Mesenchymal stem cell (in vitro differentiated cells and primary cell): ENCODE results near the gene PRDX4.

ENCODE experiments used
- DNase-seq: peaks from one replicate; pipeline ENCODE4 v3.0.0-alpha.2; 2013
- H2AFZ ChIP-seq: one replicate; pipeline ENCODE4 v1.6.1; 2013; ENCODE audit warnings: low read depth, mild to moderate bottlenecking, control low read depth, inconsistent platforms, low read length, moderate library complexity
- H2AK5ac ChIP-seq: 2 replicates; pipeline ENCODE4 v1.6.1; 2013; ENCODE audit warnings: low read length, moderate library complexity, mild to moderate bottlenecking, inconsistent platforms; ENCODE audit not compliant: severe bottlenecking
- H2BK120ac ChIP-seq: one replicate; pipeline ENCODE4 v1.6.1; 2013; ENCODE audit warnings: low read depth, mild to moderate bottlenecking, inconsistent platforms, low read length, moderate library complexity
- H2BK12ac ChIP-seq, 2 experiments: one replicate each; pipeline ENCODE4 v1.6.1; 2013; ENCODE audit warnings: inconsistent platforms in 2 of 2, low read length in 2 of 2, mild to moderate bottlenecking in 2 of 2, moderate library complexity in 2 of 2, control low read depth in 1 of 2
- H2BK15ac ChIP-seq: one replicate; pipeline ENCODE4 v1.6.1; 2013; ENCODE audit warnings: mild to moderate bottlenecking, low read depth, inconsistent platforms; ENCODE audit not compliant: poor library complexity, severe bottlenecking
- H2BK5ac ChIP-seq: 2 replicates; pipeline ENCODE4 v1.6.1; 2013; ENCODE audit warnings: low read depth, mild to moderate bottlenecking, low read length, control low read depth, inconsistent platforms; ENCODE audit not compliant: poor library complexity, severe bottlenecking
- H3K14ac ChIP-seq, 2 experiments: one replicate each; pipeline ENCODE4 v1.6.1; 2013; ENCODE audit warnings: inconsistent platforms in 2 of 2, low read length in 2 of 2, control low read depth in 1 of 2, mild to moderate bottlenecking in 1 of 2, moderate library complexity in 1 of 2
- H3K18ac ChIP-seq, 2 experiments: one replicate each; pipeline ENCODE4 v1.6.1; 2013; ENCODE audit warnings: inconsistent platforms in 2 of 2, low read length in 2 of 2, control low read depth in 1 of 2, low read depth in 1 of 2, mild to moderate bottlenecking in 1 of 2
- H3K23ac ChIP-seq, 2 experiments: one replicate each; pipeline ENCODE4 v1.6.1; 2013; ENCODE audit warnings: inconsistent platforms in 2 of 2, low read length in 2 of 2, mild to moderate bottlenecking in 2 of 2, moderate library complexity in 2 of 2, control low read depth in 1 of 2
- H3K27ac ChIP-seq: 2 replicates; pipeline ENCODE4 v1.5.1; 2013; ENCODE audit warnings: mild to moderate bottlenecking, moderate library complexity, low read length, control low read depth, inconsistent platforms; ENCODE audit not compliant: poor library complexity, severe bottlenecking
- H3K27me3 ChIP-seq, 2 experiments: 2 replicates each; pipeline versions ENCODE4 v1.6.1 to v1.7.0; 2013; ENCODE audit warnings: low read length in 2 of 2, mild to moderate bottlenecking in 2 of 2, moderate library complexity in 2 of 2, control low read depth in 1 of 2, inconsistent platforms in 1 of 2; ENCODE audit not compliant: control insufficient read depth in 1 of 2, insufficient read depth in 1 of 2
- H3K36me3 ChIP-seq, 2 experiments: 2 replicates each; pipeline versions ENCODE4 v1.6.1 to v1.7.0; 2013; ENCODE audit warnings: low read length in 2 of 2, control low read depth in 1 of 2, inconsistent platforms in 1 of 2, low read depth in 1 of 2, mild to moderate bottlenecking in 1 of 2; ENCODE audit not compliant: insufficient read depth in 2 of 2, control insufficient read depth in 1 of 2
- H3K4ac ChIP-seq, 2 experiments: one replicate each; pipeline ENCODE4 v1.6.1; 2013; ENCODE audit warnings: inconsistent platforms in 2 of 2, low read length in 2 of 2, mild to moderate bottlenecking in 2 of 2, moderate library complexity in 2 of 2, control low read depth in 1 of 2, low read depth in 1 of 2
- H3K4me1 ChIP-seq: 2 replicates; pipeline ENCODE4 v1.6.1; 2013; ENCODE audit warnings: low read depth, low read length, control low read depth; ENCODE audit not compliant: control insufficient read depth, insufficient read depth
- H3K4me2 ChIP-seq: 2 replicates; pipeline ENCODE4 v1.6.1; 2013; ENCODE audit warnings: low read length, mild to moderate bottlenecking, inconsistent platforms; ENCODE audit not compliant: poor library complexity, severe bottlenecking
- H3K4me3 ChIP-seq, 2 experiments: 2 replicates each; pipeline versions ENCODE4 v1.5.1 to v1.7.0; 2013; ENCODE audit warnings: low read length in 2 of 2, mild to moderate bottlenecking in 2 of 2, control low read depth in 1 of 2, low read depth in 1 of 2; ENCODE audit not compliant: insufficient read depth in 1 of 2
- H3K79me1 ChIP-seq: replicated peaks from 2 replicates; pipeline ENCODE4 v1.6.1; 2013; ENCODE audit warnings: mild to moderate bottlenecking, control low read depth, low read length, inconsistent platforms; ENCODE audit not compliant: poor library complexity, severe bottlenecking
- H3K9ac ChIP-seq: 2 replicates; pipeline ENCODE4 v1.7.0; 2013; ENCODE audit warnings: mild to moderate bottlenecking, low read length, moderate library complexity
- H3K9me3 ChIP-seq: 2 replicates; pipeline ENCODE4 v1.7.0; 2013; ENCODE audit warnings: mild to moderate bottlenecking, low read length; ENCODE audit not compliant: control insufficient read depth
- H4K8ac ChIP-seq: one replicate; pipeline ENCODE4 v1.6.1; 2013; ENCODE audit warnings: inconsistent platforms, mild to moderate bottlenecking, low read length, moderate library complexity
- H4K91ac ChIP-seq: one replicate; pipeline ENCODE4 v1.6.1; 2013; ENCODE audit warnings: mild to moderate bottlenecking, low read length, inconsistent platforms
- WGBS: methylation state at CpG from one replicate; pipeline ENCODE4 v1.1.7; 2013; ENCODE audit warnings: mixed read lengths; 5-methylcytosine and 5-hydroxymethylcytosine counted together

Gene PRDX4

DNA sequence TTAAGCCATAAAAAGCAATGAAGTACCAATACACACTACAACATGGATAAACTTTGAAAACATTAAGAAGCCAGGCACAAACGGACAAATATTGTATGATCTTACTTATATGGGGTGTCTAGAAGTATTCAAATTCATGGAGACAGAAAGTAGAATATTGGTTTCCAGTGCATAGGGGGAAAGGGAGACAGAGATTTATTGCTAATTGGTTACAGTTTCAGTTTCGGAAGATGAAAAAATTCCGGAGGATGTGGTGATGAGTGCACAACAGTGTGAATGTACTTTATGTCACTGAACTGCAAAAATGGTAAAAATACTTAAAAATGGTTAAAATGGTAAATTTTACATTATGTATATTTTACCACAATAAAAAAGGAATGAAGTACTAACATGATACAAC, 5.1 kb upstream of the PRDX4 start:
- no peak for DNase-seq
- Histone ChIP-seq H3K9ac (peak overlapping the region; percentile 60), H3K27me3 (peaks cover 0 to 5% of the 10 kb centered on the region in 2 experiments), H3K4me1 (peaks cover 2% of the 10 kb centered on the region), H2BK12ac (no peak overlapping the region), H2BK120ac (no peak overlapping the region), H3K27ac (no peak overlapping the region), H2AK5ac (no peak overlapping the region), H3K79me1 (no peaks in the 10 kb centered on the region), H3K36me3 (no peaks in the 10 kb centered on the region), H2BK15ac (no peak overlapping the region), H3K9me3 (no peaks in the 10 kb centered on the region), H3K23ac (no peak overlapping the region), H4K91ac (no peak overlapping the region), H3K4me3 (no peak overlapping the region), H3K4ac (no peak overlapping the region), H2BK5ac (no peak overlapping the region), H3K14ac (no peak overlapping the region), H2AFZ (no peak overlapping the region), H3K4me2 (no peak overlapping the region), H4K8ac (no peak overlapping the region), H3K18ac (no peak overlapping the region)
- WGBS, result 87% methylated on average over 3 of the region's 3 CpGs

- H2AFZ ChIP-seq, result no peak overlapping the region
- H3K4ac ChIP-seq, result no peak overlapping the region
- no peak overlapping the region for H4K91ac ChIP-seq
- no peak overlapping the region for H3K14ac ChIP-seq
- no peak overlapping the region for H3K18ac ChIP-seq
- H4K8ac ChIP-seq, result no peak overlapping the region
- H2BK12ac ChIP-seq, result no peak overlapping the region
- H2BK120ac ChIP-seq, result no peak overlapping the region
- WGBS, result 100% methylated on average over 1 of the region's 1 CpG
- no peak overlapping the region for H3K4me2 ChIP-seq
- H3K27me3 ChIP-seq, result peaks cover 0 to 5% of the 10 kb centered on the region in 2 experiments
- H3K79me1 ChIP-seq, result no peaks in the 10 kb centered on the region
- peak overlapping the region; percentile 60 for H3K9ac ChIP-seq
- H2AK5ac ChIP-seq, result no peak overlapping the region
- no peak overlapping the region for H3K4me3 ChIP-seq
- peaks cover 2% of the 10 kb centered on the region for H3K4me1 ChIP-seq
- H2BK15ac ChIP-seq, result no peak overlapping the region
- no peak overlapping the region for H3K27ac ChIP-seq
- DNase-seq, result peak; percentile 17
- H3K9me3 ChIP-seq, result no peaks in the 10 kb centered on the region
- H3K23ac ChIP-seq, result no peak overlapping the region
- no peaks in the 10 kb centered on the region for H3K36me3 ChIP-seq
- H2BK5ac ChIP-seq, result no peak overlapping the region
Observed at GRCh38 chrX:23662853-23663252, 4.4 kb upstream of the PRDX4 start.

DNA sequence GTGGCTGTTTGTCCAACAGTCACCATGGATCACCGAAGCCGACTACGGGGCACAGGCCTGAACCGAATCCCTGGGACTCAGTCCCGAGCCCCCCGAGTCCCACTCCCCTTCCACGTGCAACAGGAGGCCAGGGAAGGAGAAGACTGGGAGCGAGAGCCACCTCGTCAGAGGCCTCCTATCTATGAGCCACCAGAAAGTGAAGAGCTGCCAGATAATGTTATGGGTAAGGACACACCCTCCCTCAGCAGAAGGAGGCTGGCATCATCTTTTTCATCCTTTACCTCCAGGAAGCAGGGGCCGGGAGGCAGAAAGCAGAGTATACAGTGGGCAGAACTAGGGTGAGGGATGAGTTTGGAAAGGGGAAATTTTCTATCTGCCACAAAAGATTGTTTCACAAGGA, 2.8 kb upstream of the PRDX4 start:
- Histone ChIP-seq H3K18ac (no peak overlapping the region), H3K79me1 (no peaks in the 10 kb centered on the region), H4K91ac (no peak overlapping the region), H3K23ac (no peak overlapping the region), H2AK5ac (no peak overlapping the region), H3K36me3 (no peaks in the 10 kb centered on the region), H3K9me3 (no peaks in the 10 kb centered on the region), H3K27ac (no peak overlapping the region), H3K4me3 (no peak overlapping the region), H3K14ac (no peak overlapping the region), H2BK5ac (no peak overlapping the region), H2BK15ac (no peak overlapping the region), H2AFZ (no peak overlapping the region), H3K4me2 (no peak overlapping the region), H4K8ac (no peak overlapping the region), H3K4me1 (peaks cover 2% of the 10 kb centered on the region), H2BK12ac (no peak overlapping the region), H2BK120ac (no peak overlapping the region), H3K27me3 (no peaks in the 10 kb centered on the region), H3K4ac (no peak overlapping the region), H3K9ac (no peak overlapping the region)
- no peak for DNase-seq
- WGBS, result 88% methylated on average over 8 of the region's 10 CpGs

- Histone ChIP-seq H3K36me3 (peaks cover 0 to under 1% of the 10 kb centered on the region in 2 experiments), H2AK5ac (peak overlapping the region; percentile 80), H3K14ac (no peak overlapping the region), H4K91ac (peak overlapping the region; percentile 86), H3K27me3 (peaks cover 0 to 9% of the 10 kb centered on the region in 2 experiments), H2BK120ac (no peak overlapping the region), H3K79me1 (no peaks in the 10 kb centered on the region), H3K9me3 (no peaks in the 10 kb centered on the region), H3K23ac (no peak overlapping the region), H2BK15ac (peak overlapping the region; percentile 28), H3K4me2 (no peak overlapping the region), H2BK5ac (no peak overlapping the region), H3K4me3 (no peak overlapping the region), H4K8ac (peak overlapping the region; percentile 77), H2AFZ (no peak overlapping the region), H2BK12ac (no peak overlapping the region), H3K27ac (no peak overlapping the region), H3K4ac (peak overlapping the region in 1 of 2 experiments; percentile 51), H3K4me1 (peaks cover 2% of the 10 kb centered on the region), H3K18ac (no peak overlapping the region), H3K9ac (no peak overlapping the region)
- no peak for DNase-seq
- WGBS, result 99% methylated on average over 7 of the region's 16 CpGs
Observed at GRCh38 chrX:23666282-23666681, 1.0 kb upstream of the PRDX4 start.
